Large intestine (tissue), 3 donors: ENCODE results near the gene OR3A2. TPM values are rescaled to one million over a fixed set of nuclear protein-coding genes. Genes with fewer than 3 reads are reported as not detected.
A peak's percentile ranks its signal among the peaks of the same experiment; 100 is the strongest.
"Not testable (repeated sequence)": the region's sequence is repeated elsewhere in the genome, so short reads cannot be mapped to it uniquely, and the experiment has no call there.

ENCODE experiments used
- DNase-seq, 2 donors: peaks; one replicate each; pipeline versions ENCODE4 v3.0.0 to v3.0.0-alpha.2; 2013
- H3K27ac ChIP-seq: one replicate; pipeline ENCODE4 v1.5.1; 2013; ENCODE audit warnings: low read length
- H3K27me3 ChIP-seq: 2 replicates; pipeline ENCODE4 v1.6.1; 2013; ENCODE audit warnings: low read length; ENCODE audit not compliant: control insufficient read depth, insufficient read depth
- H3K36me3 ChIP-seq: 2 replicates; pipeline ENCODE4 v1.6.1; 2013; ENCODE audit warnings: low read length; ENCODE audit not compliant: control insufficient read depth, insufficient read depth
- H3K4me1 ChIP-seq: one replicate; pipeline ENCODE4 v1.6.1; 2013; ENCODE audit warnings: low read length; ENCODE audit not compliant: control insufficient read depth, insufficient read depth
- H3K4me3 ChIP-seq: one replicate; pipeline ENCODE4 v1.5.1; 2013; ENCODE audit warnings: low read length
- H3K9me3 ChIP-seq: one replicate; pipeline ENCODE4 v1.6.1; 2013; ENCODE audit warnings: mild to moderate bottlenecking, low read depth, low read length, moderate library complexity; ENCODE audit not compliant: control insufficient read depth
- WGBS: methylation state at CpG from one replicate; pipeline ENCODE4 v1.1.5; 2013; ENCODE audit warnings: low lambda C conversion rate; ENCODE audit not compliant: insufficient coverage; 5-methylcytosine and 5-hydroxymethylcytosine counted together
- polyA plus RNA-seq: library from polyadenylated mRNA; unstranded; fragments of 120-200 nt; gene quantifications from one replicate; pipeline ENCODE4 v1.2.1, GENCODE V29; 2013

OR3A2 gene
- polyA plus RNA-seq, 1 donor: 0.06 TPM

DNA sequence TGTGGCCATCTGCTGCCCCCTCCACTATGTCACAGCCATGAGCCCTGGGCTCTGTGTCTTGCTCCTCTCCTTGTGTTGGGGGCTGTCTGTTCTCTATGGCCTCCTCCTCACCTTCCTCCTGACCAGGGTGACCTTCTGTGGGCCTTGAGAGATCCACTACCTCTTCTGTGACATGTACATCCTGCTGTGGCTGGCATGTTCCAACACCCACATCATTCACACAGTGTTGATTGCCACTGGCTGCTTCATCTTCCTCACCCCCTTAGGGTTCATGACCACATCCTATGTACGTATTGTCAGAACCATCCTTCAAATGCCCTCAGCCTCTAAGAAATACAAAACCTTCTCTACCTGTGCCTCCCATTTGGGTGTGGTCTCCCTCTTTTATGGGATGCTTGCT is 145.1 kb downstream of the OR3A2 start:
- H3K4me1 ChIP-seq, H3K36me3 ChIP-seq, DNase-seq, H3K27me3 ChIP-seq, H3K4me3 ChIP-seq, H3K27ac ChIP-seq, H3K9me3 ChIP-seq: not testable (repeated sequence)
- no CpG with 5 or more reads among the region's 1 CpG for WGBS

DNA sequence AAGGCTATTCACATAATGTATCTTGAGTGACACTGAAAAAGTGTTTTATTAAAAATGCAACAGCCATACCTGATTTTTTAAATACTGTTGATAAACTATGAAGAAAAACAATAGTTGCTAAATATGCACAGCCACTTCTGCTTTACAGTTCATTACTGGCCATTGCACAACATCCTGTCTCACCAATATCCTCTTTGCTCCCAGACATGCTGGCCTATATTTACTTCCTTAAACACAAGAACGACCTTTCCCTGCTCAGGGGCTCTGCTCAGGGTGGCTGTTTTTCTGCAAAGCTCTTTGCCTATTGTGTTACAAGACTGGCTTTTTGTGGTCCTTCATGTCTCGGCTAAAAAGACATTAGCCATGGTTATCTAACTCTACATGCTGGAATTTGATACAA is 147.4 kb downstream of the OR3A2 start:
- H3K36me3 ChIP-seq, H3K27ac ChIP-seq, H3K4me1 ChIP-seq, H3K27me3 ChIP-seq, H3K9me3 ChIP-seq, H3K4me3 ChIP-seq: not testable (repeated sequence)
- WGBS: 0% methylated on average over 1 of the region's 2 CpGs
- peak in 1 of 2 donors; percentile 17 for DNase-seq

DNA sequence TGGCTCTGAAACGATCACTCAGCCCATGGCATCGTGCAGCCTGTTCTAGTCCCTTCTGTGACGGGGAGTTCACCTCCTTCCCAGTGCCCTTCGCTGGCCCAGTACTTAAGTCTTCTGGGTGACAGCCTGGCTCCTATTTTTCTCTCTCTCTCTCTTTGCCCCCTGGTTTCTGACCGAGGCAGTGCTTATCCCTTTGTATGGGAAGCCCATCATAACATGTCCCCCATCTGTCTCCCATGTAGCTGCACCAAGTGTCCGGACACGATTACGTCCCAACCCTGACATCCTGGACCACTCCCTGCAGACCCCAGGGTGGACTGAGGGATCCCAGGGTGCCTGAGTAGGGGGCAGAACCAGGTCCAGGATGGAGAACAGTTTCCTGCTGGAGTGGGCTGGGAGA is 153.8 kb downstream of the OR3A2 start:
- not testable (repeated sequence) for DNase-seq, H3K4me3 ChIP-seq, H3K9me3 ChIP-seq, H3K27me3 ChIP-seq, H3K36me3 ChIP-seq, H3K4me1 ChIP-seq, H3K27ac ChIP-seq
- WGBS: no CpG with 5 or more reads among the region's 8 CpGs

Other genes with a start within 250 kb of the OR3A2 start
- gene OR1A2, start 188.8 kb downstream of the OR3A2 start, polyA plus RNA-seq: not detected
- gene OR1A1, start 178.6 kb downstream of the OR3A2 start, polyA plus RNA-seq: not detected
- not detected for gene OR3A1, start 87.9 kb downstream of the OR3A2 start, polyA plus RNA-seq
- gene OR1E1, start 12.1 kb upstream of the OR3A2 start, polyA plus RNA-seq: not detected
- not detected for gene OR3A3, start 25.1 kb upstream of the OR3A2 start, polyA plus RNA-seq
- gene OR1E2, start 47.5 kb upstream of the OR3A2 start, polyA plus RNA-seq: not detected
- gene SPATA22, start 85.5 kb upstream of the OR3A2 start, polyA plus RNA-seq: not detected
- gene ASPA, start 89.7 kb upstream of the OR3A2 start, polyA plus RNA-seq: 0.96 TPM
- 15.0 TPM for gene TRPV3, start 171.5 kb upstream of the OR3A2 start, polyA plus RNA-seq
- 18.4 TPM for gene TRPV1, start 223.1 kb upstream of the OR3A2 start, polyA plus RNA-seq
- gene SHPK, start 249.9 kb upstream of the OR3A2 start, polyA plus RNA-seq: 21.3 TPM